ENCODE data around the gene EYS. TPM values are rescaled to one million over a fixed set of nuclear protein-coding genes. Genes with fewer than 3 reads are reported as not detected.
"Not testable (repeated sequence)": the region's sequence is repeated elsewhere in the genome, so short reads cannot be mapped to it uniquely, and the experiment has no call there.

Gene EYS
- total RNA-seq, 1 experiment from 2014 or later, result not detected

DNA sequence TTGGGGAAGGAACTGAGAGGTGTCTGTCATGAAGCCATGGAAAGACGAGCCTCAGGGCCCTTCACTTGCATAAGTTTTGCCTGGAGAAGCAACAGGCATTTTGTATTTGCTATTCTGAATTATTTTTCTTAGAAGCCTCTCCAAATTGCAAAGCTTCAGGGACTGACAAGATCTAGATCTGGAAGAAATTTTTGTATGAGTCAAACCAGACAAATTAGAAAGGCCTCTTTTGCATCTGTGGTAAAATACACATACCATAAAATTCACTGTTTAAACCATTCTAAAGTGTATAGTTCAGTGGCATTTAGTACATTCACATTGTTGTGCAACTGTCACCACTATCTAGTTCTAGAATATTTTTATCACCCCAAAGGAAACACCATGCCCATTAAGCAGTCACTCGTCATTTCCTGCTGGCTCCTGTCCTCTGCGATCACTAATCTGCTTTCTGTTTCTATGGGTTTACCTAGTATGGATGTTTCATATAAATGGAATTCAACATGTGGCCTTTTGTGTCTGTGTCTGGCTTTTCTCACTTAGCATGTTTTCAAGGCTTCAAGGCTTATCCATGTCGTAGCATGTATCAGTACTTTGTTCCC lies 1802.3 kb downstream of the EYS start:
- peak; percentile 29 for DNase-seq (ENCODE audit: low read depth)

- no peak for DNase-seq (ENCODE audit: low read depth)
These were observed 1807.5 kb downstream of the EYS start for GRCh38 chr6:63899550-63899949.

- DNase-seq (ENCODE audit: low read depth), result no peak
These were observed 1809.1 kb downstream of the EYS start for GRCh38 chr6:63897952-63898351.

- peak; percentile 32 for DNase-seq (ENCODE audit: low read depth)
These were observed 1809.6 kb downstream of the EYS start for GRCh38 chr6:63897459-63897858.

- no peak for DNase-seq (ENCODE audit: low read depth)
These were observed 1818.6 kb downstream of the EYS start for GRCh38 chr6:63888416-63888815.

DNA sequence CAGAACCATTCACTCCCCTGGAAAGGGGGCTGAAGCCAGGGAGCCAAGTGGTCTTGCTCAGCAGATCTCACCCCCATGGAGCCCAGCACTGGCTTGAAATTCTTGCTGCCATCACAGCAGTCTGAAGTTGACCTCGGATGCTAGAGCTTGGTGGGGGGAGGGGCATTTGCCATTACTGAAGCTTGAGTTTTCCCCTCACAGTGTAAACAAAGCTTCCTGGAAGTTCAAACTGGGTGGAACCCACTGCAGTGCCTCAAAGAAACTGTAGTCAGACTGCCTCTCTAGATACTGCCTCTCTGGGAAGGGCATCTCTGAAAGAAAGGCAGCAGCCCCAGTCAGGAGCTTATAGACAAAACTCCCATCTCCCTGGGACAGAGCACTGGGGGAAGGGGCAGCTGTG lies 1819.2 kb downstream of the EYS start:
- DNase-seq (ENCODE audit: low read depth), result not testable (repeated sequence)

GRCh38 chr6:63887002-63887751 lies 1819.8 kb downstream of the EYS start:
- no peak for DNase-seq (ENCODE audit: low read depth)

DNA sequence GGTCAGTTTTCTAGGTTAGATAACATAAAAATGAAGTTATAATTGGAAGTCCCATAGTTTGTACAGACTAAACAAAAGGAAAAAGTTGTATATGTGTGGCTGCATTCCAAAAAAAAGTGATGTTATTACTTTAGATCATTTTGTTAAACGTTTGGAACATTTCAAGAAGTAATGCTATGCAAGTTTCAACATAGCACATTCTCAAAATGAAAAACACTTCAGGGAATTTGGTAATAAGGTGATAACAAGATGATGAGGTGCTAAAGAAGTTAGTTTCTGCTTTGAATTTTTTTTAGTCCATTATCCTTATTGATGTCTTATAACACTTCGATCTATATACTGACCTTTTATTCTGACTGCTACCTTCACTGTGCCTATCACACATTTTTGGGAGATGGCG lies 1820.7 kb downstream of the EYS start:
- DNase-seq (ENCODE audit: low read depth), result no peak

DNA sequence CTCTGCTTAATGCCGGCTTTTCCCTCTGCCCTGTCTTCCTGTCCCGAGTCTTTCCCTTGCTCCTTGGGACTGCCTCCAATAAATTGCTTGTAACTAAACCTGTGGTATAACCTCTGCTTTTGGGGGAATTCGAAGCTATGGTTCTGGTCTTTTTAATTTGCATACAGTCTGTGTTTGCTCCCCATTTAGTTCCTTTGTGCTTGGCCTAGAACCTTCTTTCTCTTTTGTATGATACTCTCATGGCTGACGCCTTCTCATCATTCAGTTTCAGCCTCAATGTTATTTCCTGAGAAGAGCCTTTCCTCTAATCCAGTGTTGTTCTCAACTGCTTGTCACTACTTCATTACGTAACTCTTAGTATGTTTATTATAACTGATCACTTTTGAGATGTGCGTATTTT lies 1823.4 kb downstream of the EYS start:
- no peak for DNase-seq (ENCODE audit: low read depth)

DNA sequence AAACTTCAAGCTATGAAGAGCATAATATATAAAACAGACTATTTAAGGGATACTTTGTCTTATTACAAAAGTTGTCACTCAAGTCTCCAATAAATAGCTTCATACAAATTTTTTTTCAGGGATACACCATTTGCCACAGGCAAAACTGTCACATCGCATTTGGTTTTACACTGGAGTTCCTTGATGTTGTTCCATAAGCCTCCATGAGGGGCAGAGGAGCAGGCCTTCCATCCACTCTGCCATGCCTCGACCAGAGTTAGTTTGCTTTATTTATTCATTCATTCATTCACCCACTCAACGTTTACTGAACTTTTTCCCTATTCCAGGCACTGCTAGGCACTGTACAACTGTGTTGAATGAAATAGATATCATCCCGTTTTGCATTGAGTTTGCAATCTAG lies 1824.8 kb downstream of the EYS start:
- no peak for DNase-seq (ENCODE audit: low read depth)

DNA sequence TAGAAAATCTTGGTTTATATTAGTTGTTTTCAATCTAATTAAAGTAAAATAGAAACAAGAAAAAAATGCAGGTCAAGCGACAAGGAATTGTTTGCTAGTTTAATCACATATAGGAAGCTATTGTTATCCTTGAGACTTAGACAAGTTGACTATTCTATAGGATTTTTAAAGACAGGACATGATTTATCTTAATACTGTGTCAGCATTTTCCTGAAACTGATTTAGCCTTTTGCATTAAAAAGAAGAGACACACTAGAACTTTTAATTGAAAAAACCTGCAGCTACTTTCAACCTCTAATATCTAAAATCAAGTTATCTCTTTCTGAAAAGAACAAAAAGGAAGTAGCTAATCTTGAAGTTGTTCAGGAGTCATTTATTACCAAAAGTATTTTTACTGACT lies 1825.2 kb downstream of the EYS start:
- DNase-seq (ENCODE audit: low read depth), result no peak

GRCh38 chr6:63872233-63872632 lies 1834.8 kb downstream of the EYS start:
- no peak for DNase-seq (ENCODE audit: low read depth)

GRCh38 chr6:63868351-63868750 lies 1838.7 kb downstream of the EYS start:
- no peak for DNase-seq (ENCODE audit: low read depth)

GRCh38 chr6:63864671-63865318 lies 1842.2 kb downstream of the EYS start:
- DNase-seq (ENCODE audit: low read depth), result no peak

GRCh38 chr6:63864061-63864460 lies 1843.0 kb downstream of the EYS start:
- no peak for DNase-seq (ENCODE audit: low read depth)

DNA sequence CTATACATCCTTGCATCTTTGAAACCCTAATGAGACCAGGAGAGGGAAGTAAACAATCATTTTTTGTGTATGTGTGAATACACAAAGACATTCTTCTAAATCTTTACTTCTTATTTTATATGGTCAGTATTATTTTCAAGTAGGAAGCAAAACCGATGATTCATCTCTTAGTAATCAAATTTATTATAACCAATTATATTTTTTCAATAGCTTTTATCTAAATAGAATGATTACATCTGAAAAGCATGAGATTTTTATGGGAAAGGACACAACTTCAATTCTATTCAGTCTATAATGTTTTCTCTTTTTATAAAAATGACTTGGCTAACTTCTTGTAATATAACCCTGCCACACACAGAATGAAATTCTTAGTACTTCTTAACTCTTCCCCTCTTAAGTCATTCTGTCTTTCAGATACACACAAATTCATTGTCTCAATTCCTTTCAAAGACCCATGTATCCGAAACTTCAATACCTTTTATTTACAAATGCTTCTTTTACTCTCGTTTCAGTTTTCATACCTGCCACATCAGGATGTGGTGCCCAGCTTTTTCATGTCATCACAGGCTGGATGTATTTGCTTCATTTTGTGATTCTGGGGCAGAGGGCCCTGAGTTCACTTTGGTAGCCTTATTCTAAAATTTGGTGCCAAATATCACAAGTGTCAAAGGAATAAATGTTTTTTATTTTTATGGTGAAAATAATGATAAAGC lies 1844.4 kb downstream of the EYS start:
- no peak for DNase-seq (ENCODE audit: low read depth)

- DNase-seq (ENCODE audit: low read depth), result no peak
These were observed 1847.5 kb downstream of the EYS start for GRCh38 chr6:63859528-63859927.

GRCh38 chr6:63858691-63859090 lies 1848.3 kb downstream of the EYS start:
- no peak for DNase-seq (ENCODE audit: low read depth)

DNA sequence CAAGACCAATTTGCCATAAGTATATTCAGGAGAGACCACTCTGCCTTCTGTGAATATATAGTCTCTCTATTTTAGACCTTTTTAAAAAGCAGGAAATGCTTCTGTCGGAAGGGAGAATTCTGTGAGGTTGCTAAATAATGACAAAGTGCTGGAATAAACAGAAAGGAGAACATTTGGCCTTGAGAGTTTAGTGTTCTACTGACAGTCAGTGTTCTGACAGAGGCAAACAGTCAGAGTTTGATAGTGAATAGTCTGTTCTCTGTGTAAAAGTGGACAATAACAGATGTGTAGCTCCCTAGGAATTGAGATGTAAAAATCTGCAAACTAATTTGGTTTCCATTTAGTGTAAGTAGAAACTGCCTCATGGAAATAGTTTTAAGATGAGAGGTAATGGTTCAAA lies 1850.8 kb downstream of the EYS start:
- no peak for DNase-seq (ENCODE audit: low read depth)

DNA sequence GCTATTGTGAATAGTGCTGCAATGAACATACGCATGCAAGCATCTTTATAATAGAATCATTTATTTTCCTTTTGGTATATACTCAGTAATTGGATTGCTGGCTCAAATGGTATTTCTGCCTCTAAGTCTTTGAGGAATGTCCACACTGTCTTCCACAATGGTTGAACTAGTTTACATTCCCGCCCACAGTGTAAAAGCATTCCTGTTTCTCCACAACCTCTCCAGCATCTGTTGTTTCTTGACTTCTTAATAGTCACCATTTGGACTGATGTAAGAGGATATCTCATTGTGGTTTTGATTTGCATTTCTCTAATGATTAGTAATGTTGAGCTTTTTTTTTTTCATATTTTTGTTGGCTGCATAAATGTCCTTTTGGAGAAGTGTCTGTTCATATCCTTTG lies 1862.7 kb downstream of the EYS start:
- no peak for DNase-seq (ENCODE audit: low read depth)

GRCh38 chr6:63839485-63839884 lies 1867.5 kb downstream of the EYS start:
- DNase-seq (ENCODE audit: low read depth), result peak; percentile 7

DNA sequence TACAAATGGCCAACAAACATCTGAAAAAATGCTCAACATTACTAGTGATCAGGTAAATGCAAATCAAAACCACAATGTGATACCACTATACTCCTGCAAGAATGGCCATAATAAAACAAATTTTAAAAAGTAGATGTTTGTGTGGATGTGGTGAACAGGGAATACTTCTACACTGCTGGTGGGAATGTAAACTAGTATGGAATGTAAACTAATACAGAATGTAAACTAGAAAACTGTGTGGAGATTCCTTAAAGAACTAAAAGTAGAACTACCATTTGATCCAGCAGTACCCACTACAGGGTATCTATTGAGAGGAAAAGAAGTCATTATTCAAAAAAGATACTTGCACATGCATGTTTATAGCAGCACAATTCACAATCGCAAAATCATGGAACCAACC lies 1878.3 kb downstream of the EYS start:
- DNase-seq (ENCODE audit: low read depth), result not testable (repeated sequence)

GRCh38 chr6:63824722-63825121 lies 1882.3 kb downstream of the EYS start:
- no peak for DNase-seq (ENCODE audit: low read depth)

All from Daoy (cell line).